HG02943 (cell line): Measurements from ENCODE around the gene ITGA1.

Experiments used
- ATAC-seq: cut with Tn5 transposase; IDR thresholded peaks from one replicate; pipeline ENCODE4 v1.9.1; 2021; ENCODE audit warnings: mild to moderate bottlenecking, low read depth, moderate library complexity; ENCODE audit not compliant: unreplicated experiment

The ITGA1 gene

GRCh38 chr5:52771343-52772039 lies 16.2 kb upstream of the ITGA1 start:
- ATAC-seq, result peak; percentile 96

DNA sequence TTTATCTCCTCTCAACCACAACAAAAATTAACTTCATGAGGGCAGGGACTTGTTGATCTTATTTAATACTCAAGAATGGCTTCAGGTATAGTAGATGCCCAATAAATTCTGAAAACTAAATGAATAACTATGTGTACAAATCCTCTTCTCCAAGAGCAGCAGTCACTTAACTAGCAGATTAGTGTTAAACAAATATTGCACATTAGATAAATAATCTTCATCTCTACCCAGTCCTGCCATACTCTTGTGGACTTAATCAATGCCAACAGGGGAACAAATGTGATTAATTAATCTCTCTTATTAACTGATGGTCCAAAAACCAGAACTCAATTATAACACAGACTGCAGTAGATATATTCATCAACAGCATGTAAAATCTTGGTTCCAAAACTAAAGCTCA lies 15.0 kb upstream of the ITGA1 start:
- no peak for ATAC-seq

- no peak for ATAC-seq
Observed at GRCh38 chr5:52773342-52773741, 14.4 kb upstream of the ITGA1 start.

DNA sequence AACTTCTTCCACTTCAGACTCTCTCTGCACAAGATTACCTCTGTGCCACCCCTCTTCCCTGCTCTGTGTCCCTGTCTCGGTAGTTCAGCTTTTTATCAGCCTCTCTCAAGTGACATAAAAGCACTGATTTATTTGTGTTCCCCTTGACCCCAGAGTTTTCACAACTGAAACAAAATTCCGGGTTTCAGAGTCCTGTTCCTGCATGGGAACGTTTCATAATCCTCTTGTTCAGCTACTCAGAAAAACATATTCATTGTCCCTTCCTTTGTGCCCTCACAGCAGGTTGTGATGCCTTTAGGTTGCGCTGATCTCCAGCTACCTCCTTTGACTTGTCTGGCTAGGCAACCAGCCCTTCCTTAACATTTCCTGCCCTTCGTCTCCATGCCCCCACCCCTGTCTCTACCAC lies 13.7 kb upstream of the ITGA1 start:
- no peak for ATAC-seq

- no peak for ATAC-seq
Observed at GRCh38 chr5:52776116-52776515, 11.6 kb upstream of the ITGA1 start.

DNA sequence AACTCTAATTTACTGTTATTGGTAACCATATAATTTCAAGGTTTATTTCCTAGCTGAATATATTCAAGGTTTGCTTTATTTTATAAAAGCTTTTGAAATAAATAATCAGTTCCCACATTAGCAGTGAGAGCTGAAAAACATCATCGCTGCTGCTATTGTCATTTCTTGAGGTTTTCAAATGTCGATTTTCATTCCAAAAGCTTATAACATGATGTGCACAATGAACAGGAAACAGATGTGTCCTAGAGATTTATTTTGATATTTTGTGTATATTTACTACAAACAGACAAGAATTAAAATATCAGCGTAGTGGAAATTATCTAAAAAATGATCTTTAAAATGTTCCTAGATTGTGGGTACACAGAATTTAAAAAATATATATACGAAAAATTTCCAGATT lies 10.5 kb upstream of the ITGA1 start:
- no peak for ATAC-seq

DNA sequence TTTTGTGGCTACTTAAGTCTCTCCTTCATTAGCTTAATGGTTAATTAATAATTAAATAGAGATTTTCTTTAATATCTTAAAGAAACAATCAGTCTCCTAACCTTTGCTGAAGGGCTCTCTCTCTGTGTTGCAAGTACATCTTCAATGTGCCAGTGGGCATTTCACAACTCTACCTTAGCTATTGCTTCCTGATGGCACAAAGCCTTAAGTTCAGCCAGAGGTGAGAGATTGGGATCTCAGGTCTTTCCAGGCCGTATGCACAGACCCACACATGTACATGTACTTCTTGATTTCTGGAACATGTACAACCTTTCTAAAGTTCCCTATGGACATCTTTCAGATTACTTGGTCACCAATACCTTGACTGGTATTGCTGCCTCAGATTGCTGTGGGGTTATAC lies 8.9 kb upstream of the ITGA1 start:
- ATAC-seq, result no peak

DNA sequence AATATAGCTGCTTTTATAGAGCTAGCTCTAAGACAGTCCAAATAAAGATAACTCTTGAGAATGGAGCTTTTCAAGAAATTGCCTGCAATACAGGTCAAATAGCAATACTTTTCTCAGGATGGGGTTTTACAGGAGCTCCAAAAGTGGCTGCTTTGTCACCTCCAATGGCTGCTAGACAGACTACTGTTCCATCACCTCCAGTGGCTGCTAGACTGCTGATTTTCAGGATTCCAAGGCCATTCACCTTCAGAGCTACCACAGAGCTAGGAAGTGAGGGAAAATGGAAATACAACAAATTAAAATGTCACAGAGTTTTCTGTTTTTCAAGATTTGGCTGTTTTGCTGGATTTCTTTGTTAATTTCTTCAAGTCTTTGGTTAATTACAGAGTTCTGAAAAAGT lies 8.5 kb upstream of the ITGA1 start:
- no peak for ATAC-seq

DNA sequence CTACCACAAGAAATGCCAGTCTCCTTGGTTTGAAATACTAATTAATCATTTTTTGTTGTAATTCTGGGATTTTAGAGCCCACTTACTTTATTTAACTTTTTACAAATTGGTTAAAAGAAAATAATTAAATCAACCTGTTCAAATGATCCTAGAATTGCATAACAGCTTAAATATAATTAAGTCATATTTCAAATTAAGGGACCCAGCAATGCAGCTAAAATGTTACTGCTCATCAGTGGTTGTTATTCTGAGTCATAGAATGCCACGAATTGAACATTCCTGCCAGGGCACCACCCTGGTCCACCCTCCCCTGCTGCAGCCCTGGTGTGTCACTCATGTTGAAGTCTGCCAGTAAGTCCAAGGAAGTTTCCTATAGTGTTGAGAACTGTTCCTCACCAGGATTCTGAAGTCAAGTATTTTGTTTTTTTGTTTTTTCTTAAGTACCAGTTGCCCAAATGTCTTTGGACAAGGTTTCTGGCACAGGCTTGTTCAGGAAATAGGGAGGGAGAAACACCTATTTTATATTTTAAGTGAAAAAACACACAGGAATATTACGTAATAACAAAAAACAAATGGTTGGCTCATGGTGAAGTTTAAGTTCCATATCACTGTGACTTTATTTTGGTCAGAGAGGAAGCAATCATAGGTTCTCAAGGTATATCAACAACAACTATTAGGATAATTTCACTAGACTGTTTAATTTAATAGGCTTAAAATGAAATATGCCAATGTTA lies 4.3 kb upstream of the ITGA1 start:
- no peak for ATAC-seq

- ATAC-seq, result no peak
Observed at GRCh38 chr5:52784737-52785136, 3.0 kb upstream of the ITGA1 start.

GRCh38 chr5:52786391-52786790 lies 1.3 kb upstream of the ITGA1 start:
- ATAC-seq, result no peak

DNA sequence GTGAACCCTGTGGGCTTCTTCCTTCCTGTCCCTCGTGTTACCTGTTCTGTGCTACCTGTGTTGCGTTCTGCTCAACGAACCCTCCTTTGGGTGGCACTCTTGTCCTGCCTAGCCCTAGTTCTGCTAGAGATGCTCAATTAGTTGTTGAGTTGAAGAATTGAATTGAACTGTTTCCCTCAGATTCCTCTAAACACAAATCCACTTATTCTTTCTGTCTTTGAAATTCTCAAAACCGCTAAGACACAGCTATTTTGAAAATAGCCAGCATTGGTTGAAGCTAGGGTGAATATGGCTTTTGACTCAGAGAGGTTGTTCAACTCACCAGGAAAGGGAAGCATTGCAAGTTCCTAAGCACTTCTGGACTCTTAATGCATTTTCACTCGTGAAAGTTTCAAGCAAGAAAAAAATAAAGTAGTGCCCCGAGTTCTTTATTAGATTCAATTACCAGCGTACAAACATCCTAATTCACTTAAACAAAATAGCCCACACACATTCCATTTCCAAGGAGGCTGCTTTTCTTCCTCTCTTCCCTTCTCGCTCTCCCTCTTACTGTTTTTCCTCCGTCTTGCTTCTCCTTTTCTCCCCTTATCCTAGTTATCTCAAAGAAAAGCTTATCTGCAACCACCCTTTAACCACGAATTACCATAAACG lies 642 bp upstream of the ITGA1 start:
- ATAC-seq, result no peak

DNA sequence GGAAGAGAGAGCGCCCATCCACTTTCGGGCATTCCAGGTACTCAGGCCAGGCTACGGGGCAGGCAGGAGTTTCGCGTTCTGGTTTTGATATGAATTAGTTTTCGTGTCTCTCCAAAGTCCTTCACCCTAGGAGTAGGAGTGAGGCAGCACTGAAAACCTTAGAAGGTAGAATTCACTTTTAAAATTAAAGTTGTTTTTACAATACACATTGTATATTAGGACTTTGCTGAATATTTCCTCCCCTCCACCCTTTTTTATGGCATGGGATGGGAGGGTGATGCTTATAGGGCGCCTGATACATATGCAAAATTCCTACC lies 747 bp downstream of the ITGA1 start:
- no peak for ATAC-seq

DNA sequence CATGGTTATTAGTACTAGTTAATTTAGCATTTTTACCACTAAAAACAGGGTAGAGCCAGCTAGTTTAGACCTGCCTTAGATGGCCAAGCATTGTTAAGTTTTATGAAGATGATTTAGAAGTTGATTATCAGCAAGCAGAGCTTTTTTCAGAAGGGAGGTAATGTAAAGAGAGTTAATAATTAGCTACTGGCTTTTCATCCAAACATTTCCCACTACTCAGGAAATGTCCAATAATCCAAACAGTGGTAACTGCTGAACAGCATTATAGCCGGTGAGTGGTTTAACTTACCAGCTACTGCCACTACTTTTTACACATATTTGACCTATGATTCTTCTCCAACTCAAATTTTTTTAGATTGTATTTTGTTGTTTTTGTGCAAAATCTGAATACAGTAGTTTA lies 1.7 kb downstream of the ITGA1 start:
- ATAC-seq, result no peak

- no peak for ATAC-seq
Observed at GRCh38 chr5:52789851-52790250, 2.1 kb downstream of the ITGA1 start.

DNA sequence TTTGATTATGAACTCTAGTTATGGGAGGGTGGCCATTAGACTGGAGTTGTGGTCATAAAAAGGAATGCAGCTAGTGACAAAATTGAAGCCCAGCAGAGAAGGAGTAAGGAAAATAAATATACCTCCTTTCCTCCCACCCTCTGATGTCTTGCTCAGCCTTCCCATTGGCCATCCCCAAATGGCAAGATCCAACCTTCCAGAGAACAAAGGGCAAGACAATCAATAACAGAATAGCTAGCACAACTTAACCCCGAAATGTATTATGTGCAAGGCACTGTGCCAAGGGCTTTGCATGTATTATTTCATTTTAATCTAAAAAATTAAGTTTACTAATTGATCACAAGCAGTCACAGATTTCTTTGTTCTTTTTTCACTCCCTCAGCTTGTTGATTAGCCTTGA lies 3.6 kb downstream of the ITGA1 start:
- ATAC-seq, result no peak

- ATAC-seq, result no peak
Observed at GRCh38 chr5:52794519-52794918, 6.8 kb downstream of the ITGA1 start.

DNA sequence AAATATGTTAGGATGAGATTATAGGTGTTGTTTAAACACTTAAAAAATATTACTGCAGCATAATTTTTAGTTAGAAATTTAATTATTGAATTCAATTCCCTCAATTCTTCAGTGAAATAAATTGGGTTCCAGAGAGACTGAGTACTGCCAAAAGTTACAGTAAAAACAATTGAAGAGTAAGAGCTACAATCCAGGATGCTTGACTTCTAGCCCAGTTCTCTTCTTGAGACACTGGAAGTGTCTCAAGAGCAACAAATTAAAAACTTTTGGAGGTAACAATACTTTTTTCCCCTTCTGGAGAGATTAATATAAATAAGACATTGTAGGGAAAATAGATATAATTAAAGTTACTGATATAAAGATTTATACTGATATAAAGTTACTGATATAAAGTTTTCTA lies 8.3 kb downstream of the ITGA1 start:
- ATAC-seq, result no peak

- ATAC-seq, result no peak
Observed at GRCh38 chr5:52796516-52797103, 8.9 kb downstream of the ITGA1 start.

- ATAC-seq, result no peak
Observed at GRCh38 chr5:52798938-52799337, 11.2 kb downstream of the ITGA1 start.

DNA sequence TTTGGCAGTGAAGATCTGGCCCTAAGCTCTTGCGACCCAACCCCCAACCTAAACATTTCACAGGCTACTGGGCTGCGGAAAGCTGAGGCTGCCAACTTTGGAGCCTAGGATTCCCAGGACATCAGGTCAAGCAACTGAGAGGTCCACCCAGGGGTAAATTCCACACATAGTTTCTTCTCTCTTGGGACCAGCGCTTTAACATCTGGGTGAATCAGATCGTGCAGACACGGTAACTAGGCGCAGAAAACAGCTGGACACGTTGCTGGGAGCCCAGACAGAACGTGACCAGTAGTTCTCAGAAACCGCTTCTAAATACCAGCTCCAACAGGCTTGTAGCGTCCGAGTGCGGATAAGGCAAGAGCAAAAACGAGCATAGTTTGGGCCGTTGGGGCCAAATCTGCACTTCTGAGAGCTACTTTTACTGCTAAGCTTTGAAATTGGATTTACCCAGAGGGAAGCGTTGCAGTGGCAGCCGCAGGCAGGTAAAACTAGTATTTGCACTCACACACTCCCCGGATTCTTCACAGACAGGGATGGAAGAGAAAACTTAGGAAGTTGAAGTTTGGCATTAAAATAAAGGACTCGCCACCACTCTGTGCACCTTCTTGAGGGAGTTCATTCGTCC lies 11.8 kb downstream of the ITGA1 start:
- ATAC-seq, result peak; percentile 29
